Lower leg skin (tissue), 3 donors: ENCODE measurements around the gene ZHX3.

Experiments
- POLR2A ChIP-seq, 2 donors: fragments of 450-650 bp; IDR thresholded peaks; one replicate each; pipeline ENCODE4 v1.6.1; 2016 to 2017; ENCODE audit warnings: antibody characterized with exemption in 2 of 2, mild to moderate bottlenecking in 1 of 2, moderate library complexity in 1 of 2
- TF ChIP-seq, protein P1 (sequence below), 3 donors: fragments of 450-650 bp; IDR thresholded peaks; one replicate each; pipeline ENCODE4 v1.5.1; 2016; ENCODE audit warnings: antibody characterized with exemption in 3 of 3, mild to moderate bottlenecking in 3 of 3, moderate library complexity in 2 of 3

DNA sequence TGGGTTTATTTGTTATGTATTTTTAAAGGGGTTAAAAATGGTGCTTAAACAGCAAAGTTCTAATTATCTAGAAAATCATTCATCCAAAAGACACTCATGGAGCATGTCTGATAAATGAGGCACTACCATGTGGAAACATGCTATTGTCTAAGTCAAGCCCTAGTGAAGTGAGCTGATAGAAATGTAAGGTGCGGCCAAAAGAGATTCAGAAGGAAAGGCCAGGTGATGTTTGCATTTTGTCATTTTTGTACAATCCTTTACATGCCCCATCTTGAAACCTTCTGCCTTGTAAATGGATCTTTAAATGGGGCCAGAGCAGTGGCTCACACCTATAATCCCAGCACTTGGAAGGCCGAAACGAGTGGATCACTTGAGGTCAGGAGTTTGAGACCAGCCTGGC, 102.9 kb downstream of the ZHX3 start:
- TF ChIP-seq, protein P1, sequence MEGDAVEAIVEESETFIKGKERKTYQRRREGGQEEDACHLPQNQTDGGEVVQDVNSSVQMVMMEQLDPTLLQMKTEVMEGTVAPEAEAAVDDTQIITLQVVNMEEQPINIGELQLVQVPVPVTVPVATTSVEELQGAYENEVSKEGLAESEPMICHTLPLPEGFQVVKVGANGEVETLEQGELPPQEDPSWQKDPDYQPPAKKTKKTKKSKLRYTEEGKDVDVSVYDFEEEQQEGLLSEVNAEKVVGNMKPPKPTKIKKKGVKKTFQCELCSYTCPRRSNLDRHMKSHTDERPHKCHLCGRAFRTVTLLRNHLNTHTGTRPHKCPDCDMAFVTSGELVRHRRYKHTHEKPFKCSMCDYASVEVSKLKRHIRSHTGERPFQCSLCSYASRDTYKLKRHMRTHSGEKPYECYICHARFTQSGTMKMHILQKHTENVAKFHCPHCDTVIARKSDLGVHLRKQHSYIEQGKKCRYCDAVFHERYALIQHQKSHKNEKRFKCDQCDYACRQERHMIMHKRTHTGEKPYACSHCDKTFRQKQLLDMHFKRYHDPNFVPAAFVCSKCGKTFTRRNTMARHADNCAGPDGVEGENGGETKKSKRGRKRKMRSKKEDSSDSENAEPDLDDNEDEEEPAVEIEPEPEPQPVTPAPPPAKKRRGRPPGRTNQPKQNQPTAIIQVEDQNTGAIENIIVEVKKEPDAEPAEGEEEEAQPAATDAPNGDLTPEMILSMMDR (IDR thresholded peaks at IDR 0.05): no peak
- TF ChIP-seq POLR2A (IDR thresholded peaks at IDR 0.05): no peak
